Calu3 (cell line): ENCODE measurements around the gene LRIT1. TPM values are rescaled to one million over a fixed set of nuclear protein-coding genes. Genes with fewer than 3 reads are reported as not detected.

ENCODE experiments used
- BruUV-seq: library from RNA; stranded (reverse); fragments of 400-500 nt; replicated peaks from 2 replicates; lab custom pipeline; 2021; lab: Mats Ljungman, UMichigan
- CTCF ChIA-PET: fragments of 300-600 bp; sonication (Branson Sonifier 250); formaldehyde crosslinking; loops from one replicate; lab custom pipeline; 2022; ENCODE audit warnings: antibody characterized with exemption; lab: Charles Lee
- DNase-seq: peaks from one replicate; pipeline ENCODE4 v3.0.0; 2022
- H3K27ac Mint-ChIP-seq: one replicate; pipeline ENCODE4 v1.8.0; 2022; ENCODE audit warnings: mixed read lengths; ENCODE audit not compliant: unreplicated experiment
- H3K27me3 Mint-ChIP-seq: one replicate; pipeline ENCODE4 v1.8.0; 2022; ENCODE audit warnings: mixed read lengths; ENCODE audit not compliant: unreplicated experiment
- H3K36me3 Mint-ChIP-seq: one replicate; pipeline ENCODE4 v1.8.0; 2022; ENCODE audit warnings: mild to moderate bottlenecking, moderate library complexity, mixed read lengths; ENCODE audit not compliant: insufficient read depth, unreplicated experiment
- H3K4me1 Mint-ChIP-seq: one replicate; pipeline ENCODE4 v1.8.0; 2022; ENCODE audit warnings: mild to moderate bottlenecking, low read depth, mixed read lengths; ENCODE audit not compliant: unreplicated experiment
- H3K4me3 Mint-ChIP-seq: one replicate; pipeline ENCODE4 v1.8.0; 2022; ENCODE audit warnings: mild to moderate bottlenecking, low read depth, moderate library complexity, mixed read lengths; ENCODE audit not compliant: unreplicated experiment
- H3K9me3 Mint-ChIP-seq: one replicate; pipeline ENCODE4 v1.8.0; 2022; ENCODE audit warnings: low read depth, mixed read lengths; ENCODE audit not compliant: unreplicated experiment
- CTCF ChIP-seq: fragments of 200-600 bp; IDR thresholded peaks from one replicate; pipeline ENCODE4 v1.8.0; 2022; ENCODE audit warnings: antibody characterized with exemption; ENCODE audit not compliant: unreplicated experiment
- intact Hi-C: fragments of 100-400 bp; cut with micrococcal nuclease; formaldehyde crosslinking; loops from one replicate; pipeline ENCODE4 v1.10.0; 2022; ENCODE audit not compliant: unreplicated experiment
- total RNA-seq: library from RNA; stranded (reverse); gene quantifications from 2 replicates; pipeline ENCODE4 v1.2.3, GENCODE V29; 2022

Gene LRIT1
- total RNA-seq, 1 experiment from 2014 or later: not detected

- TF ChIP-seq CTCF: no peak
- no peak for DNase-seq
- Mint-ChIP-seq H3K27ac (no peak overlapping the region), H3K36me3 (no peaks in the 10 kb centered on the region), H3K27me3 (no peaks in the 10 kb centered on the region), H3K4me3 (no peak overlapping the region), H3K9me3 (no peaks in the 10 kb centered on the region), H3K4me1 (no peaks in the 10 kb centered on the region)
- intact Hi-C loops: no loop called here
- BruUV-seq: no TSS peak
- CTCF ChIA-PET: no interaction called here
These were observed 59.7 kb downstream of the LRIT1 start for GRCh38 chr10:84181631-84182030.

Other genes with a start within 250 kb of the LRIT1 start
- 103 and 107 TPM in 2 replicates for gene GHITM, start 102.0 kb downstream of the LRIT1 start, total RNA-seq
- not detected in 2 replicates for gene GPR15LG, start 67.7 kb downstream of the LRIT1 start, total RNA-seq
- not detected in 2 replicates for gene CDHR1, start 47.0 kb downstream of the LRIT1 start, total RNA-seq
- gene LRIT2, start 16.0 kb downstream of the LRIT1 start, total RNA-seq: not detected in 2 replicates
- gene RGR, start 3.5 kb upstream of the LRIT1 start, total RNA-seq: not detected in 2 replicates
- gene CCSER2, start 87.0 kb upstream of the LRIT1 start, total RNA-seq: 20.6 and 27.8 TPM in 2 replicates